ENCODE measurements around the gene ATP1B1.

Gene ATP1B1

DNA sequence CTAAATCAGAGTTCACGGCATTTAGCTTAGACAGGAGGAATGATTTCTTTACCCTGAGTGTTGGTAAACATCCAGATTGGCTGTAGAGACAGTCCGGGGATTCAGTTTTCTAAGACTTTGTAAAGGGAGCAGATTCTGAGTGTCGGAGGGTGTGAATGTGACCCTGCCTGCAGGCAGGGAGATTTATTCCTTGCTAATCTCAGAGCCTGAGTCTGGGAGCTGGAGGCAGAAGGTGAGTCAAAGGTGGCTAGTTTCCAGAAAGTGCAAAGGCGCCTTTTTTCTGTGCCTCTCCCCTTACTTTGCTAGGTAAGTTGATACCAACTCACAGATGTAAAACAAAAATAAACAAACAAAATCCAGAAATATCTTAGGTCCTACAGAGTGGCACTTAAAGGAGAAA lies 11.7 kb downstream of the ATP1B1 start:
- DNase-seq: no peak
- no peak overlapping the region for H3K4me2 ChIP-seq (ENCODE audit: low read depth, low read length)
- TF ChIP-seq EZH2phosphoT487 (IDR thresholded peaks at IDR 0.05; ENCODE audit: low read length) (no peak), EZH2 (optimal IDR thresholded peaks at IDR 0.05; ENCODE audit: low read depth, low read length) (no peak)
- TF ChIP-seq, protein P1, sequence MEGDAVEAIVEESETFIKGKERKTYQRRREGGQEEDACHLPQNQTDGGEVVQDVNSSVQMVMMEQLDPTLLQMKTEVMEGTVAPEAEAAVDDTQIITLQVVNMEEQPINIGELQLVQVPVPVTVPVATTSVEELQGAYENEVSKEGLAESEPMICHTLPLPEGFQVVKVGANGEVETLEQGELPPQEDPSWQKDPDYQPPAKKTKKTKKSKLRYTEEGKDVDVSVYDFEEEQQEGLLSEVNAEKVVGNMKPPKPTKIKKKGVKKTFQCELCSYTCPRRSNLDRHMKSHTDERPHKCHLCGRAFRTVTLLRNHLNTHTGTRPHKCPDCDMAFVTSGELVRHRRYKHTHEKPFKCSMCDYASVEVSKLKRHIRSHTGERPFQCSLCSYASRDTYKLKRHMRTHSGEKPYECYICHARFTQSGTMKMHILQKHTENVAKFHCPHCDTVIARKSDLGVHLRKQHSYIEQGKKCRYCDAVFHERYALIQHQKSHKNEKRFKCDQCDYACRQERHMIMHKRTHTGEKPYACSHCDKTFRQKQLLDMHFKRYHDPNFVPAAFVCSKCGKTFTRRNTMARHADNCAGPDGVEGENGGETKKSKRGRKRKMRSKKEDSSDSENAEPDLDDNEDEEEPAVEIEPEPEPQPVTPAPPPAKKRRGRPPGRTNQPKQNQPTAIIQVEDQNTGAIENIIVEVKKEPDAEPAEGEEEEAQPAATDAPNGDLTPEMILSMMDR (IDR thresholded peaks at IDR 0.05; ENCODE audit: low read length): no peak
- peaks cover 9% of the 10 kb centered on the region for H3F3A ChIP-seq (ENCODE audit: insufficient read depth, low read length)
- no peaks in the 10 kb centered on the region for H3K27me3 ChIP-seq (replicated peaks; ENCODE audit: insufficient read depth, low read length)
- H3K9ac ChIP-seq (ENCODE audit: low read length): no peak overlapping the region
- no peak overlapping the region for H3K27ac ChIP-seq (ENCODE audit: low read length)
- H3K36me3 ChIP-seq (replicated peaks; ENCODE audit: insufficient read depth, low read length): no peaks in the 10 kb centered on the region
- no peak overlapping the region for H2AFZ ChIP-seq (ENCODE audit: low read length)
- H3K9me3 ChIP-seq (replicated peaks; ENCODE audit: insufficient read depth, low read length): no peaks in the 10 kb centered on the region
- peaks cover 12% of the 10 kb centered on the region for H3K4me1 ChIP-seq (ENCODE audit: low read length)
- H3K4me3 ChIP-seq (ENCODE audit: low read length): no peak overlapping the region
- H4K20me1 ChIP-seq (ENCODE audit: insufficient read depth, low read length): no peaks in the 10 kb centered on the region
- no peaks in the 10 kb centered on the region for H3K79me2 ChIP-seq (ENCODE audit: low read length)
- no peaks in the 10 kb centered on the region for H3K9me2 ChIP-seq (replicated peaks; ENCODE audit: insufficient read depth, low read length)

DNA sequence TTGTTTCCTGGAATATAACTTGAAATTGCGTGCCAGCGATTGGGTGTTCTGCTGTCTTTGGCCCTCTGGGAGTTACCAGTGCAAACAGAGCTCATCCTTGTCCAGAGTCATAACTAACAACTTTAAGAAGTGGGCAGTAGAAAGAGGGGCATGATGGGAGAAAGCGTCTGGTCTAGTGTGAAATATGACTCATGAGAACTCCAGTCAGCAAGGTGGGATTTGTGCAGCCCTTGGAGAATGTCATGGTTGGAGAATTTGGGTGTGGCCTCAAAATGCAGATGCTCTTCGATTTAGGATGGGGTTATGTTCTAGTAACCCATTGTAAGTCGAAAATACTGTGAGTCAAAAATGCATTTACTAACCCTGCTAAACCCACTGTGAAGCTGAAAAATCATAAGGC lies 12.9 kb downstream of the ATP1B1 start:
- no peak overlapping the region for H3K27ac ChIP-seq (ENCODE audit: low read length)
- H3K36me3 ChIP-seq (replicated peaks; ENCODE audit: insufficient read depth, low read length): no peaks in the 10 kb centered on the region
- H3K9me2 ChIP-seq (replicated peaks; ENCODE audit: insufficient read depth, low read length): no peaks in the 10 kb centered on the region
- peaks cover 9% of the 10 kb centered on the region for H3F3A ChIP-seq (ENCODE audit: insufficient read depth, low read length)
- H3K4me2 ChIP-seq (ENCODE audit: low read depth, low read length): no peak overlapping the region
- no peak for TF ChIP-seq EZH2 (optimal IDR thresholded peaks at IDR 0.05; ENCODE audit: low read depth, low read length)
- TF ChIP-seq, protein P1 (IDR thresholded peaks at IDR 0.05; ENCODE audit: low read length): no peak
- TF ChIP-seq EZH2phosphoT487 (IDR thresholded peaks at IDR 0.05; ENCODE audit: low read length): no peak
- no peak for DNase-seq
- no peak overlapping the region for H2AFZ ChIP-seq (ENCODE audit: low read length)
- no peak overlapping the region for H3K4me3 ChIP-seq (ENCODE audit: low read length)
- no peaks in the 10 kb centered on the region for H3K79me2 ChIP-seq (ENCODE audit: low read length)
- no peaks in the 10 kb centered on the region for H3K27me3 ChIP-seq (replicated peaks; ENCODE audit: insufficient read depth, low read length)
- H3K4me1 ChIP-seq (ENCODE audit: low read length): peaks cover 12% of the 10 kb centered on the region
- H3K9ac ChIP-seq (ENCODE audit: low read length): no peak overlapping the region
- no peaks in the 10 kb centered on the region for H4K20me1 ChIP-seq (ENCODE audit: insufficient read depth, low read length)
- no peaks in the 10 kb centered on the region for H3K9me3 ChIP-seq (replicated peaks; ENCODE audit: insufficient read depth, low read length)

DNA sequence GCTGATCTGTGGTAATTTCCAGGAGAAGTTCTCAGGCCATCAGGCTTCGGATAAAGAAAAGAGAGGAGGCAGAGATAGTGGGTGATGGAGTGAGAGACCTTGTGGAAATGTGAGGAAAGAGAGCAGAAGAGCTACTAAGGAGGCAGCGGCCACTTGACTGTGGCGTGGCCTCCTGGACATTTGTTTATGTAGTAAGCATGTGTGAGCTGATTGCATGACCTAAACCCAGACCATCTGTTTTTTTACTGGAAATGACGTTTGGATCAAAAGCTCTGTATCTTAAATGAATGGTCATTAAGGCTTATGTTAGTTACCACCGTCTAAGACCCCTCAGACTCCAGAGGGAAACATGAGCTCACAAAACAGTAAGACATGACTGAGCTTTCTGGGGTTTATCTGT lies 13.6 kb downstream of the ATP1B1 start:
- no peak for DNase-seq
- no peak overlapping the region for H3K27ac ChIP-seq (ENCODE audit: low read length)
- no peaks in the 10 kb centered on the region for H3K27me3 ChIP-seq (replicated peaks; ENCODE audit: insufficient read depth, low read length)
- no peaks in the 10 kb centered on the region for H3K9me2 ChIP-seq (replicated peaks; ENCODE audit: insufficient read depth, low read length)
- H3K9ac ChIP-seq (ENCODE audit: low read length): no peak overlapping the region
- H3K4me3 ChIP-seq (ENCODE audit: low read length): no peak overlapping the region
- no peak for TF ChIP-seq EZH2 (optimal IDR thresholded peaks at IDR 0.05; ENCODE audit: low read depth, low read length)
- TF ChIP-seq, protein P1 (IDR thresholded peaks at IDR 0.05; ENCODE audit: low read length): no peak
- TF ChIP-seq EZH2phosphoT487 (IDR thresholded peaks at IDR 0.05; ENCODE audit: low read length): no peak
- H3K79me2 ChIP-seq (ENCODE audit: low read length): no peaks in the 10 kb centered on the region
- H3K36me3 ChIP-seq (replicated peaks; ENCODE audit: insufficient read depth, low read length): no peaks in the 10 kb centered on the region
- no peak overlapping the region for H2AFZ ChIP-seq (ENCODE audit: low read length)
- peaks cover 9% of the 10 kb centered on the region for H3F3A ChIP-seq (ENCODE audit: insufficient read depth, low read length)
- peaks cover 12% of the 10 kb centered on the region for H3K4me1 ChIP-seq (ENCODE audit: low read length)
- H3K4me2 ChIP-seq (ENCODE audit: low read depth, low read length): no peak overlapping the region
- H4K20me1 ChIP-seq (ENCODE audit: insufficient read depth, low read length): no peaks in the 10 kb centered on the region
- H3K9me3 ChIP-seq (replicated peaks; ENCODE audit: insufficient read depth, low read length): no peaks in the 10 kb centered on the region

Measured in MM.1S (cell line).